ENCODE data around the gene SAP30. TPM values are rescaled to one million over a fixed set of nuclear protein-coding genes. Genes with fewer than 3 reads are reported as not detected.
A peak's percentile ranks its signal among the peaks of the same experiment; 100 is the strongest.

Gene SAP30, protein sequence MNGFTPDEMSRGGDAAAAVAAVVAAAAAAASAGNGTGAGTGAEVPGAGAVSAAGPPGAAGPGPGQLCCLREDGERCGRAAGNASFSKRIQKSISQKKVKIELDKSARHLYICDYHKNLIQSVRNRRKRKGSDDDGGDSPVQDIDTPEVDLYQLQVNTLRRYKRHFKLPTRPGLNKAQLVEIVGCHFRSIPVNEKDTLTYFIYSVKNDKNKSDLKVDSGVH
- 26.1 TPM for polyA plus RNA-seq (2013, experiment 1 of 2)
- polyA plus RNA-seq (2013, experiment 2 of 2) = 26.6 TPM

DNA sequence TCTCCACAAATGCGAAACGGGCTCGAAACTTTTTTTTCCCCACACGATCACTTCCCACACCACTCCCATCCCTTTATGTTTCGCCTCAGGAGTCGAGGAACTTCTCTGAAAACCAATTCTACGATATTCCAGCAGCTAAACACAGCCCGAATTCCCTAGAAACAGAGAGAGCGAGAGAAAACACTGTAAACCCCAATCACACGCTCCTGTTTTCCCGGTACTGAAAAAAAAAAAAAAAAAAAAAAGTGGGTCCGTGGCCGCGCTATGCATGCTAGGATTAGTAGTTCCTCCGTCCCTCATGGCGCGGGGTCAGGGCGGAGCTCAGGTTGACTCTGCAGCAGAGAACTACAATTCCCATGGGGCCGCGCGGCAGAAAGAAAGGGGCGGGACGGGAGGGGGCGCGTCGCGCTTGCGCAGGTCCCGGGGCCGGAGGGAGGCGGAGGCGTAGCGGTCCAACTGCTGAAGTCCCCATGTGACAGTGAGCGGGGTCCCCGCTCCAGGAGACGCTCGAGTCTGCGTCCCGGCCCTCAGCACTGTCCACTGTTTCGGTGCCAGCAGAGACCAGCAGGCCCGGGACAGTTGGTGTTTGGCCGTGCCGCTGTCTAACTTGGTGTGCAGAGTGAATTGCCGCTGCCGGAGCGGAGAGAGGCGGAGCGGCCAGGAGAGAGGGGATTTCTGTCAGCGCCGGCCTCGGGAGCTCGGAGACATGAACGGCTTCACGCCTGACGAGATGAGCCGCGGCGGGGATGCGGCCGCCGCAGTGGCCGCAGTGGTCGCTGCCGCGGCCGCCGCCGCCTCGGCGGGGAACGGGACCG is at the start of gene SAP30:
Gene SAP30, plus strand, starts transcription at position 478 of the 815 bp plus-strand sequence. Its CDS starts 229 bp downstream, at position 707.
- peaks cover 0 to 15% of the 10 kb centered on the region in 2 donors for H3K9me3 ChIP-seq (replicated peaks in 1 of 2; ENCODE audit: control insufficient read depth in 2 of 2, insufficient read depth in 1 of 2, low read depth in 1 of 2, low read length in 2 of 2)
- peaks cover 3% of the 10 kb centered on the region for H3K79me1 ChIP-seq (ENCODE audit: low read depth, low read length)
- peak within 1 kb of the TSS; percentile 89 for H3K27ac ChIP-seq (replicated peaks; ENCODE audit: low read length)
- H3K18ac ChIP-seq (ENCODE audit: low read length) = peak within 1 kb of the TSS; percentile 97
- peak within 1 kb of the TSS; percentile 71 for H3K14ac ChIP-seq (ENCODE audit: low read length)
- H3K9ac ChIP-seq (ENCODE audit: low read depth, low read length, poor library complexity) = peak within 1 kb of the TSS; percentile 99
- H3K4me1 ChIP-seq (ENCODE audit: control insufficient read depth in 2 of 2, insufficient read depth in 1 of 2, low read depth in 1 of 2, low read length in 2 of 2) = peaks cover 0 to 9% of the 10 kb centered on the region in 2 donors
- H3K4me3 ChIP-seq (ENCODE audit: low read length in 2 of 2) = peak within 1 kb of the TSS; percentile 97 to 100
- peak within 1 kb of the TSS; percentile 83 for H3K4me2 ChIP-seq (ENCODE audit: insufficient read depth, low read length, poor library complexity, severe bottlenecking)
- no peak within 1 kb of the TSS for H2BK12ac ChIP-seq (ENCODE audit: low read length)
- peak within 1 kb of the TSS; percentile 74 for H2AK5ac ChIP-seq (ENCODE audit: low read depth, low read length)
- WGBS, 2 donors (ENCODE audit: extremely low coverage in 2 of 2, insufficient read length in 2 of 2, insufficient replicate concordance in 1 of 2) = no CpG with 5 or more reads among the region's 72 CpGs
- peak within 1 kb of the TSS; percentile 64 for H2BK15ac ChIP-seq (ENCODE audit: low read length)
- peak within 1 kb of the TSS; percentile 90 for H2AFZ ChIP-seq (ENCODE audit: low read length)
- H4K91ac ChIP-seq (ENCODE audit: low read depth, low read length, poor library complexity) = no peak within 1 kb of the TSS
- H3K4ac ChIP-seq (ENCODE audit: low read length) = no peak within 1 kb of the TSS
- H4K8ac ChIP-seq (ENCODE audit: low read depth, low read length) = peak within 1 kb of the TSS; percentile 17
- H3K27me3 ChIP-seq (ENCODE audit: control insufficient read depth in 3 of 3, insufficient read depth in 3 of 3, low read depth in 1 of 3, low read length in 3 of 3) = no peaks in the 10 kb centered on the region
- peak within 1 kb of the TSS; percentile 53 for H2BK5ac ChIP-seq (ENCODE audit: low read length)
- peak within 1 kb of the TSS; percentile 92 for H3K23ac ChIP-seq (ENCODE audit: low read depth, low read length, poor library complexity)
- peak; percentile 98 for DNase-seq (ENCODE audit: low spot score)
- H3K36me3 ChIP-seq (replicated peaks in 1 of 2; ENCODE audit: control insufficient read depth in 2 of 2, insufficient read depth in 2 of 2, low read length in 2 of 2) = peaks cover 1 to 28% of the 10 kb centered on the region in 2 donors
- no peak within 1 kb of the TSS for H2BK120ac ChIP-seq (ENCODE audit: low read depth, low read length)

DNA sequence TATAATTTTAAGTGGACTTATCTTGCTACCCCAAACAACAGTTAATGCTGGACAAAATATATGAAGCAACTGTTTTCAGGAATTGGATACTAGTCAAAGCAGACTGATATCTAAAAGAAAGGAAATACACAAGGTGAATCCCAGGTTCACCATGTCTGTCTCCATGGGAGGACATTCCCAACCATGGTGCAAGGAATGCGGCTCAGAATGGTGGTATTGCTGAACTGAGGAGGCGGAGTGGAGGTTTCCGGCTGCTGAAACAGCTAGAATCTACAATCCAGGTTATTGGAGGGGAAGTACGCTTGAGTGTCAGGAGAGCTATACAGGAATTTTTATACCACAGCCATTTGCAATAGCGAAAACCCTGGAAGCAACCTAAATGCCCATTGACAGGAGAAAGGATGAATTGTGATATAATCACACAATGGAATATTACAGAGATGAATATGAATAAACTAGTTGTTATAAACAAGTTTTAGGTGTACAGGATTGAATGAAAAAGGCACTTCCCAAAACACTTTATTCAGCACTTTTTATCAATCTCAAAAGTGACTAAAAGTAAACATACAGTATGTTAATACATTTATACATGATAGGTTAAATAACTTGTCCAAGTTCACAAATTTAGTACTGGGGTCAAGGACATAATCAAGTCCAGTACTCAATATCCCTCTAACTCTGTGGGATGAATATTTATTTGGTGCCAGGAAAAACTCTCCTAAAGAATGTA is 45.6 kb upstream of the SAP30 start:
- H4K8ac ChIP-seq (ENCODE audit: low read depth, low read length) = no peak overlapping the region
- H3K79me1 ChIP-seq (ENCODE audit: low read depth, low read length) = no peaks in the 10 kb centered on the region
- no peak overlapping the region for H3K4me2 ChIP-seq (ENCODE audit: insufficient read depth, low read length, poor library complexity, severe bottlenecking)
- H2BK120ac ChIP-seq (ENCODE audit: low read depth, low read length) = no peak overlapping the region
- H4K91ac ChIP-seq (ENCODE audit: low read depth, low read length, poor library complexity) = no peak overlapping the region
- no peak overlapping the region for H3K18ac ChIP-seq (ENCODE audit: low read length)
- H3K27me3 ChIP-seq (ENCODE audit: control insufficient read depth in 3 of 3, insufficient read depth in 3 of 3, low read depth in 1 of 3, low read length in 3 of 3) = no peaks in the 10 kb centered on the region
- no peak overlapping the region for H2BK5ac ChIP-seq (ENCODE audit: low read length)
- no peak overlapping the region for H2AK5ac ChIP-seq (ENCODE audit: low read depth, low read length)
- no peak for DNase-seq (ENCODE audit: low spot score)
- H2BK15ac ChIP-seq (ENCODE audit: low read length) = no peak overlapping the region
- H3K23ac ChIP-seq (ENCODE audit: low read depth, low read length, poor library complexity) = no peak overlapping the region
- H3K9me3 ChIP-seq (replicated peaks in 1 of 2; ENCODE audit: control insufficient read depth in 2 of 2, insufficient read depth in 1 of 2, low read depth in 1 of 2, low read length in 2 of 2) = no peaks in the 10 kb centered on the region
- H3K14ac ChIP-seq (ENCODE audit: low read length) = no peak overlapping the region
- no peak overlapping the region for H2BK12ac ChIP-seq (ENCODE audit: low read length)
- no peak overlapping the region for H3K27ac ChIP-seq (replicated peaks; ENCODE audit: low read length)
- no peak overlapping the region for H3K4me3 ChIP-seq (ENCODE audit: low read length in 2 of 2)
- no peak overlapping the region for H3K4ac ChIP-seq (ENCODE audit: low read length)
- H3K9ac ChIP-seq (ENCODE audit: low read depth, low read length, poor library complexity) = no peak overlapping the region
- H3K4me1 ChIP-seq (ENCODE audit: control insufficient read depth in 2 of 2, insufficient read depth in 1 of 2, low read depth in 1 of 2, low read length in 2 of 2) = no peaks in the 10 kb centered on the region
- peaks cover 5 to 95% of the 10 kb centered on the region in 2 donors for H3K36me3 ChIP-seq (replicated peaks in 1 of 2; ENCODE audit: control insufficient read depth in 2 of 2, insufficient read depth in 2 of 2, low read length in 2 of 2)
- H2AFZ ChIP-seq (ENCODE audit: low read length) = no peak overlapping the region
- WGBS, 2 donors (ENCODE audit: extremely low coverage in 2 of 2, insufficient read length in 2 of 2, insufficient replicate concordance in 1 of 2) = no CpG with 5 or more reads among the region's 5 CpGs

DNA sequence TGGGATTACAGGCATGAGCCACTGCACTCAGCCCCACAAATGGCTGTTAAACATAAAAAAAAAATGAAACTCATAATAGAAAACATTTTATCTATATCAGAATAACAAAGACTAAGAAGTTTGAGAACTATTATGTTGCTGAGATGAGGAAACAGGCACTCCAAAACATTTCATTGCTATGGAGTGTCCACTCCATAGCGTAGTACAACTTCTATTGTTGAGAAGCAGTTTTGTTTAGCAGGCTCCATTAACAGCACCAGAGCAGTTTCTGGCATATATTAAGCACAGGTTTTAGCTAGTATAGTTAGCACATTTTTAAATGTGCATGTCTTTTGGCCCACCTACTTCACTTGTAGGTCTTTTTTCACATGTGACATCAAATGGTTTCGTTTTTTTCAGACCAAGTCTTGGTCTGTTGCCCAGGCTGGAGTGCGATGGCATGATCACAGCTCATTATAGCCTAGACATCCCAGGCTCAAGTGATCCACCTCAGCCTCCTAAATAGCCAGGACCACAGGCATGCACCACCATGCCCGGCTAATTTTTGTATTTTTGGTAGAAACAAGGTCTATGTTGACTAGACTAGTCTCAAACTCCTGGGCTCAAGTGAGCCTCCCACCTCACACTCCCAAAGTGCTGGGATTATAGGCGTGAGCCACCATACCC is 42.4 kb upstream of the SAP30 start:
- Histone ChIP-seq H2BK120ac (ENCODE audit: low read depth, low read length) (no peak overlapping the region), H3K4me1 (ENCODE audit: control insufficient read depth in 2 of 2, insufficient read depth in 1 of 2, low read depth in 1 of 2, low read length in 2 of 2) (peaks cover 0 to 3% of the 10 kb centered on the region in 2 donors), H2BK15ac (ENCODE audit: low read length) (no peak overlapping the region), H2AK5ac (ENCODE audit: low read depth, low read length) (no peak overlapping the region), H3K27ac (replicated peaks; ENCODE audit: low read length) (peak overlapping the region; percentile 39), H3K4me3 (ENCODE audit: low read length in 2 of 2) (no peak overlapping the region), H3K4me2 (ENCODE audit: insufficient read depth, low read length, poor library complexity, severe bottlenecking) (no peak overlapping the region), H2BK5ac (ENCODE audit: low read length) (no peak overlapping the region), H3K23ac (ENCODE audit: low read depth, low read length, poor library complexity) (no peak overlapping the region), H3K14ac (ENCODE audit: low read length) (no peak overlapping the region), H3K4ac (ENCODE audit: low read length) (no peak overlapping the region), H4K91ac (ENCODE audit: low read depth, low read length, poor library complexity) (no peak overlapping the region), H3K27me3 (ENCODE audit: control insufficient read depth in 3 of 3, insufficient read depth in 3 of 3, low read depth in 1 of 3, low read length in 3 of 3) (no peaks in the 10 kb centered on the region), H3K18ac (ENCODE audit: low read length) (no peak overlapping the region), H3K79me1 (ENCODE audit: low read depth, low read length) (no peaks in the 10 kb centered on the region), H3K36me3 (replicated peaks in 1 of 2; ENCODE audit: control insufficient read depth in 2 of 2, insufficient read depth in 2 of 2, low read length in 2 of 2) (peaks cover 7 to 96% of the 10 kb centered on the region in 2 donors), H2AFZ (ENCODE audit: low read length) (no peak overlapping the region), H3K9ac (ENCODE audit: low read depth, low read length, poor library complexity) (no peak overlapping the region), H2BK12ac (ENCODE audit: low read length) (no peak overlapping the region), H3K9me3 (replicated peaks in 1 of 2; ENCODE audit: control insufficient read depth in 2 of 2, insufficient read depth in 1 of 2, low read depth in 1 of 2, low read length in 2 of 2) (no peaks in the 10 kb centered on the region), H4K8ac (ENCODE audit: low read depth, low read length) (no peak overlapping the region)
- no peak for DNase-seq (ENCODE audit: low spot score)
- no CpG with 5 or more reads among the region's 5 CpGs for WGBS, 2 donors (ENCODE audit: extremely low coverage in 2 of 2, insufficient read length in 2 of 2, insufficient replicate concordance in 1 of 2)
